RWPE1 (cell line): Measurements from ENCODE around the gene PPIL1.

Experiments
- CTCF ChIA-PET: fragments of 350-600 bp; sonication (Branson Sonifier 250); formaldehyde crosslinking; extraction: SDS; loops from one replicate; lab custom pipeline; 2021; lab: Yijun Ruan, JAX
- POLR2A ChIA-PET: fragments of 400-600 bp; formaldehyde crosslinking; extraction: SDS; loops from one replicate; lab custom pipeline; 2020; ENCODE audit warnings: antibody characterized with exemption; ENCODE audit not compliant: low non-redundant PET; lab: Yijun Ruan, JAX
- DNase-seq: peaks from one replicate; pipeline ENCODE4 v3.0.0; 2012; ENCODE audit warnings: low spot score
- H3K27ac ChIP-seq: fragments of 450-650 bp; 2 replicates; pipeline ENCODE4 v1.5.1; 2017
- CTCF ChIP-seq: fragments of 450-650 bp; conservative IDR thresholded peaks from 2 replicates; pipeline ENCODE4 v1.5.1; 2017; ENCODE audit warnings: low read depth, mild to moderate bottlenecking

PPIL1 gene

DNA sequence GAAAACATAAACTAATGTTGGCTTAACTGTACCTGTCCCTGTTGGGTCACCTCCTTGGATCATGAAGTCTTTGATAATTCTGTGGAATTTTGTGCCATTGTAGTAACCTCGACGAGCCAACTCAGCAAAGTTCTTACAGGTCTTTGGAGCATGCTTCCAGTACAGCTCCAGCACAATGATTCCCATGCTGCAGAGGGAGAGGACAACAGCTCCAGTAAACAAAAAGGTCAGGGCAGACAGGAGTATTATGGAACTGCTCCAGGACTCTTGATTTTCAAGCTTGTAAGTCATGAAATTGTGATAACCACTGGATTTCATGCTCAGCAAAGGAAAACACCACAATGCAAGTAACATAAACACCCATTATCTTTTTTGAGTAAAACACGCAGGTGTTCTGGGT is 2.9 kb downstream of the PPIL1 start:
- no peak for DNase-seq
- POLR2A ChIA-PET: no interaction called here
- no peak for TF ChIP-seq CTCF
- H3K27ac ChIP-seq: no peak overlapping the region
- CTCF ChIA-PET: interaction anchor here (0.6 kb wide), 1 partner anchor 113 kb away, joined by 3 read pairs; no protein-coding TSS in a partner anchor

DNA sequence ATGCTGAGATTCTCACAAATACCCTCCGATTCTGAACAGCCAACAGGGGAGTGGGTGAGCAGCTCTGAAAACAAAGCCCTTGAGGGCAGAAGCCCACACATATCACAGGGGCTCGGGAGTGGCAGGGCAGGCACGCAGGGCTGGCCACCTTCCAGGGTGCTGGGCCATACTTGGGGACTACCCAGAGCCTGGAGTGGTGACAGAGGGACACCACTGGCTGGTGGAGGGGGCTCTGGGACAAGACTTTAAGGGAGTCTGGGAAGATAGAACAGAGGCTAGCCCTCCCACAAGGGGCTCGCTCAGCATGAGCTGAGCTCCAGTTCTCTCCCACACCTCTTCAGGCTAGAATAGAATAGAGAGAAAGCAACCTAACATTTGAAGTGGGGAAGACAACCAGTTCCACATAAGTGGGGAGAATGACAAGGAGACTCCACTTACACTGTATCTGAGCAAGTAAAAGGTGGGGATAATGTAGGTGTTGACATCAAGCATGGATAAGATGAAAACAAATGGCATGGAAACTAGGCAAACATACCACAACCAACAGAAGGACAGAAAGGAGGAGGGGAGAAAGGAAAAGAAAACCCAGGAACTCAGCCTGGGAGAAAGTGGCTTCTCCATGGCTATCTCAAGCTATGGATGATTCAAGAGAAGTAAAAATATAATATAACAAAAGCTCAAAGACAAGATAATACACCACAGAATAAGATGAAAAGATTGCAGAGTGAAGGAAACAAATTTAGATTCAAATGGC is 7.0 kb downstream of the PPIL1 start:
- H3K27ac ChIP-seq: no peak overlapping the region
- CTCF ChIA-PET: interaction anchor here (0.6 kb wide), 1 partner anchor 119 kb away, joined by 3 read pairs; no protein-coding TSS in a partner anchor
- POLR2A ChIA-PET: no interaction called here
- no peak for DNase-seq
- TF ChIP-seq CTCF: no peak

DNA sequence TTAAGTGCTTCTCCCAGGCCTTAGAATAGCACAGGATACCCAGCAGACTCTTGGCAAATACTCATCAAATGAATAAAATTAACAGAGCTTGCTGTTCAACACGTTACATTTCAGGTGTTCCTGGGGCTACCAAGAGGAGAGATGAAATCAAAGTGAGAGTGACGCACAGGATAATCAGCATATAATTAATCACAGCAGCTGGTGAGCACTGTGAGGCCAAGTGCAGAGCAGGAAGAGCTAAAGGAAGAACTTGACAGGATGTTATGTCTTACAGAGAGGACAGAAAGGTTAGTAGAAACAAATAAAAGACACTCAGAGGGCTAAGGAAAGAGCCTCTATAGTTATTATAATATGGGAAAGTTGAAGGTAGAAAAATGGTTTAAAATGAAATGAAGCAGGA is 8.8 kb downstream of the PPIL1 start:
- ChIA-PET CTCF (interaction anchor here (0.5 kb wide), 1 partner anchor 1265 kb away, joined by 4 read pairs; no protein-coding TSS in a partner anchor), POLR2A (no interaction called here)
- no peak overlapping the region for H3K27ac ChIP-seq
- DNase-seq: no peak
- no peak for TF ChIP-seq CTCF

GRCh38 chr6:36863670-36864540 is 10.7 kb downstream of the PPIL1 start:
- no peak overlapping the region for H3K27ac ChIP-seq
- POLR2A ChIA-PET: no interaction called here
- no peak for DNase-seq
- CTCF ChIA-PET: interaction anchor here (0.5 to 1.3 kb wide), 4 partner anchors 13 to 98 kb away, joined by 3 to 5 read pairs (median 3); no protein-coding TSS in a partner anchor
- TF ChIP-seq CTCF: no peak

GRCh38 chr6:36862848-36863382 is 11.7 kb downstream of the PPIL1 start:
- ChIA-PET CTCF (interaction anchor here (0.5 to 1.3 kb wide), 3 partner anchors 12 to 38 kb away, joined by 3 to 5 read pairs (median 3); no protein-coding TSS in a partner anchor), POLR2A (no interaction called here)
- DNase-seq: no peak
- no peak overlapping the region for H3K27ac ChIP-seq
- TF ChIP-seq CTCF: no peak
